Neural cell (in vitro differentiated cells): ENCODE results near the gene EEF1A2. TPM values are rescaled to one million over a fixed set of nuclear protein-coding genes. Genes with fewer than 3 reads are reported as not detected.

Experiments used
- H2AFZ ChIP-seq: fragments of 200-600, 300-800 bp; sonication (generic), shearing (Covaris generic); 2 replicates; pipeline ENCODE4 v1.6.0; 2014; ENCODE audit warnings: low read depth, mild to moderate bottlenecking, antibody characterized with exemption, low read length, moderate library complexity
- H3F3A ChIP-seq: fragments of 200-600 bp; shearing (Covaris generic); 2 replicates; pipeline ENCODE4 v1.6.1; 2016; ENCODE audit warnings: mild to moderate bottlenecking, moderate library complexity, mixed read lengths, antibody characterized with exemption, low read length; ENCODE audit not compliant: insufficient read depth, poor library complexity, severe bottlenecking
- H3K27ac ChIP-seq: fragments of 200-600, 300-800 bp; sonication (generic), shearing (Covaris generic); 2 replicates; pipeline ENCODE4 v1.5.1; 2014; ENCODE audit warnings: mild to moderate bottlenecking, low read length, moderate library complexity
- H3K27me3 ChIP-seq: fragments of 300-800, 200-600 bp; sonication (generic), shearing (Covaris generic); 2 replicates; pipeline ENCODE4 v1.6.0; 2014; ENCODE audit warnings: mild to moderate bottlenecking, low read depth, low read length, moderate library complexity; ENCODE audit not compliant: insufficient read depth
- H3K36me3 ChIP-seq: fragments of 300-800, 200-600 bp; sonication (generic), shearing (Covaris generic); 2 replicates; pipeline ENCODE4 v1.5.1; 2014; ENCODE audit warnings: mild to moderate bottlenecking, antibody characterized with exemption, low read length, moderate library complexity; ENCODE audit not compliant: insufficient read depth
- H3K4me2 ChIP-seq: fragments of 300-800, 200-600 bp; sonication (generic), shearing (Covaris generic); 2 replicates; pipeline ENCODE4 v1.6.0; 2014; ENCODE audit warnings: mild to moderate bottlenecking, low read length
- H3K4me3 ChIP-seq: fragments of 300-800, 200-600 bp; sonication (generic), shearing (Covaris generic); 2 replicates; pipeline ENCODE4 v1.5.1; 2014; ENCODE audit warnings: mild to moderate bottlenecking, low read length, moderate library complexity
- H3K79me2 ChIP-seq: fragments of 200-600 bp; shearing (Covaris generic); replicated peaks from 2 replicates; pipeline ENCODE4 v1.6.0; 2014; ENCODE audit warnings: mild to moderate bottlenecking, low read length, moderate library complexity; ENCODE audit not compliant: insufficient read depth
- H3K9ac ChIP-seq: fragments of 300-800, 200-600 bp; sonication (generic), shearing (Covaris generic); 2 replicates; pipeline ENCODE4 v1.6.1; 2016; ENCODE audit warnings: mild to moderate bottlenecking, low read length, mixed read lengths
- H3K9me2 ChIP-seq: fragments of 200-600 bp; shearing (Covaris generic); 2 replicates; pipeline ENCODE4 v1.6.1; 2016; ENCODE audit warnings: mild to moderate bottlenecking, low read length, mixed read lengths; ENCODE audit not compliant: insufficient read depth
- H3K9me3 ChIP-seq: fragments of 200-600, 300-800 bp; sonication (generic), shearing (Covaris generic); 2 replicates; pipeline ENCODE4 v1.6.1; 2016; ENCODE audit warnings: mild to moderate bottlenecking, mixed run types, low read length, moderate library complexity, mixed read lengths
- H4K20me1 ChIP-seq: fragments of 200-600 bp; shearing (Covaris generic); 2 replicates; pipeline ENCODE4 v1.6.1; 2016; ENCODE audit warnings: mild to moderate bottlenecking, mixed run types; ENCODE audit not compliant: insufficient read depth
- EP300 ChIP-seq: fragments of 450-650 bp; conservative IDR thresholded peaks from 2 replicates; pipeline ENCODE4 v1.6.1; 2014; ENCODE audit warnings: antibody characterized with exemption, mild to moderate bottlenecking, moderate library complexity; ENCODE audit not compliant: poor library complexity, severe bottlenecking
- EZH2 ChIP-seq: fragments of 200-600, 300-800 bp; shearing (Covaris generic), sonication (generic); IDR thresholded peaks from 2 replicates; pipeline ENCODE4 v1.6.1; 2014; ENCODE audit warnings: antibody characterized with exemption, low read length, borderline replicate concordance, mild to moderate bottlenecking; ENCODE audit not compliant: insufficient read depth, poor library complexity, severe bottlenecking
- MXI1 ChIP-seq: fragments of 450-650 bp; conservative IDR thresholded peaks from 2 replicates; pipeline ENCODE4 v1.6.1; 2014; ENCODE audit warnings: antibody characterized with exemption, mild to moderate bottlenecking; ENCODE audit not compliant: poor library complexity, severe bottlenecking
- POLR2AphosphoS5 ChIP-seq: IDR thresholded peaks from 2 replicates; pipeline ENCODE4 v1.6.1; 2012
- RAD21 ChIP-seq: fragments of 450-650 bp; conservative IDR thresholded peaks from 2 replicates; pipeline ENCODE4 v1.6.1; 2014; ENCODE audit warnings: antibody characterized with exemption, mild to moderate bottlenecking, moderate library complexity
- REST ChIP-seq: IDR thresholded peaks from 2 replicates; pipeline ENCODE4 v1.6.1; 2012; ENCODE audit warnings: borderline replicate concordance
- SMC3 ChIP-seq: fragments of 450-650 bp; conservative IDR thresholded peaks from 2 replicates; pipeline ENCODE4 v1.6.1; 2014; ENCODE audit warnings: antibody characterized with exemption, mild to moderate bottlenecking, moderate library complexity; ENCODE audit not compliant: poor library complexity
- TAF1 ChIP-seq: IDR thresholded peaks from 2 replicates; pipeline ENCODE4 v1.6.1; 2012; ENCODE audit warnings: low read depth
- polyA plus RNA-seq: library from polyadenylated mRNA; depleted of rRNA; stranded (reverse); fragments of >200 nt; gene quantifications from 2 replicates; pipeline ENCODE4 v1.2.3, GENCODE V29; 2014
- TF ChIP-seq, protein P1 (sequence below): fragments of 450-650 bp; IDR thresholded peaks from 2 replicates; pipeline ENCODE4 v1.5.1; 2014; ENCODE audit warnings: antibody characterized with exemption, mild to moderate bottlenecking, moderate library complexity; ENCODE audit not compliant: poor library complexity, severe bottlenecking

EEF1A2 gene
- polyA plus RNA-seq, 1 donor from 2014 or later = 208 TPM

- no peaks in the 10 kb centered on the region for H3K36me3 ChIP-seq
- no peak overlapping the region for H3K4me2 ChIP-seq
- no peaks in the 10 kb centered on the region for H4K20me1 ChIP-seq
- H3K27ac ChIP-seq = no peak overlapping the region
- TF ChIP-seq TAF1 = no peak
- no peak for TF ChIP-seq MXI1
- TF ChIP-seq EZH2 = no peak
- no peak for TF ChIP-seq REST
- TF ChIP-seq, protein P1, sequence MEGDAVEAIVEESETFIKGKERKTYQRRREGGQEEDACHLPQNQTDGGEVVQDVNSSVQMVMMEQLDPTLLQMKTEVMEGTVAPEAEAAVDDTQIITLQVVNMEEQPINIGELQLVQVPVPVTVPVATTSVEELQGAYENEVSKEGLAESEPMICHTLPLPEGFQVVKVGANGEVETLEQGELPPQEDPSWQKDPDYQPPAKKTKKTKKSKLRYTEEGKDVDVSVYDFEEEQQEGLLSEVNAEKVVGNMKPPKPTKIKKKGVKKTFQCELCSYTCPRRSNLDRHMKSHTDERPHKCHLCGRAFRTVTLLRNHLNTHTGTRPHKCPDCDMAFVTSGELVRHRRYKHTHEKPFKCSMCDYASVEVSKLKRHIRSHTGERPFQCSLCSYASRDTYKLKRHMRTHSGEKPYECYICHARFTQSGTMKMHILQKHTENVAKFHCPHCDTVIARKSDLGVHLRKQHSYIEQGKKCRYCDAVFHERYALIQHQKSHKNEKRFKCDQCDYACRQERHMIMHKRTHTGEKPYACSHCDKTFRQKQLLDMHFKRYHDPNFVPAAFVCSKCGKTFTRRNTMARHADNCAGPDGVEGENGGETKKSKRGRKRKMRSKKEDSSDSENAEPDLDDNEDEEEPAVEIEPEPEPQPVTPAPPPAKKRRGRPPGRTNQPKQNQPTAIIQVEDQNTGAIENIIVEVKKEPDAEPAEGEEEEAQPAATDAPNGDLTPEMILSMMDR = no peak
- TF ChIP-seq EP300 = no peak
- TF ChIP-seq POLR2AphosphoS5 = no peak
- no peak for TF ChIP-seq SMC3
- no peak for TF ChIP-seq RAD21
- no peaks in the 10 kb centered on the region for H3K9me2 ChIP-seq
- no peaks in the 10 kb centered on the region for H3K27me3 ChIP-seq
- H3K9ac ChIP-seq = no peak overlapping the region
- peaks cover 49% of the 10 kb centered on the region for H3K79me2 ChIP-seq
- no peak overlapping the region for H2AFZ ChIP-seq
- H3K9me3 ChIP-seq = no peaks in the 10 kb centered on the region
- H3K4me3 ChIP-seq = no peak overlapping the region
- H3F3A ChIP-seq = no peaks in the 10 kb centered on the region
Measured at GRCh38 chr20:63452341-63452740, 46.5 kb downstream of the EEF1A2 start.

GRCh38 chr20:63451821-63452220 is 47.1 kb downstream of the EEF1A2 start:
- H3K27ac ChIP-seq = no peak overlapping the region
- no peaks in the 10 kb centered on the region for H3K9me3 ChIP-seq
- no peaks in the 10 kb centered on the region for H4K20me1 ChIP-seq
- no peaks in the 10 kb centered on the region for H3K9me2 ChIP-seq
- peaks cover 55% of the 10 kb centered on the region for H3K79me2 ChIP-seq
- H3K9ac ChIP-seq = no peak overlapping the region
- no peak overlapping the region for H3K4me3 ChIP-seq
- no peaks in the 10 kb centered on the region for H3K27me3 ChIP-seq
- H3F3A ChIP-seq = no peaks in the 10 kb centered on the region
- no peaks in the 10 kb centered on the region for H3K36me3 ChIP-seq
- no peak overlapping the region for H3K4me2 ChIP-seq
- no peak for TF ChIP-seq MXI1
- TF ChIP-seq POLR2AphosphoS5 = no peak
- TF ChIP-seq EZH2 = no peak
- TF ChIP-seq, protein P1 = no peak
- TF ChIP-seq TAF1 = no peak
- no peak for TF ChIP-seq RAD21
- no peak for TF ChIP-seq SMC3
- no peak for TF ChIP-seq EP300
- TF ChIP-seq REST = no peak
- no peak overlapping the region for H2AFZ ChIP-seq
